Measurements from ENCODE around the gene HMCN2. TPM values are rescaled to one million over a fixed set of nuclear protein-coding genes. Genes with fewer than 3 reads are reported as not detected.

The HMCN2 gene
- total RNA-seq, 4 donors from 2014 or later: 1.3 to 6.3 (median 3.5) TPM

- 70% methylated on average over 11 of the region's 11 CpGs for WGBS
- TF ChIP-seq EP300 (IDR thresholded peaks at IDR 0.05) (no peak), POLR2A (IDR thresholded peaks at IDR 0.05) (no peak), CTCF (IDR thresholded peaks at IDR 0.05) (no peak), POLR2AphosphoS5 (IDR thresholded peaks at IDR 0.05) (no peak)
Measured at GRCh38 chr9:130295431-130295830, 29.9 kb downstream of the HMCN2 start.

GRCh38 chr9:130295945-130296782 lies 30.6 kb downstream of the HMCN2 start:
- Histone ChIP-seq H3K9me3 (no peaks in the 10 kb centered on the region), H3K36me3 (no peaks in the 10 kb centered on the region), H3K27ac (no peak overlapping the region), H3K4me1 (peaks cover 4% of the 10 kb centered on the region), H3K27me3 (peaks cover 6% of the 10 kb centered on the region), H3K4me3 (no peak overlapping the region)
- DNase-seq (ENCODE audit: low spot score in 2 of 2): peak in 1 of 2 donors; percentile 46
- TF ChIP-seq POLR2AphosphoS5 (IDR thresholded peaks at IDR 0.05): no peak
- TF ChIP-seq EP300 (IDR thresholded peaks at IDR 0.05): no peak
- no peak for TF ChIP-seq POLR2A (IDR thresholded peaks at IDR 0.05)
- no peak for TF ChIP-seq CTCF (IDR thresholded peaks at IDR 0.05)
- WGBS: 89% methylated on average over 7 of the region's 10 CpGs

More at GRCh38 chr9:130295431-130295830, 29.9 kb downstream of the HMCN2 start:
- peaks cover 6% of the 10 kb centered on the region for H3K27me3 ChIP-seq
- H3K36me3 ChIP-seq: no peaks in the 10 kb centered on the region
- H3K27ac ChIP-seq: no peak overlapping the region
- peaks cover 5% of the 10 kb centered on the region for H3K4me1 ChIP-seq
- no peak overlapping the region for H3K4me3 ChIP-seq
- no peaks in the 10 kb centered on the region for H3K9me3 ChIP-seq
- peak in 1 of 2 donors; percentile 52 for DNase-seq (ENCODE audit: low spot score in 2 of 2)

GRCh38 chr9:130296783-130297055 lies 31.2 kb downstream of the HMCN2 start:
- 73% methylated on average over 2 of the region's 2 CpGs for WGBS
- Histone ChIP-seq H3K4me1 (peaks cover 8% of the 10 kb centered on the region), H3K36me3 (no peaks in the 10 kb centered on the region), H3K4me3 (no peak overlapping the region), H3K27ac (no peak overlapping the region), H3K27me3 (peaks cover 6% of the 10 kb centered on the region), H3K9me3 (no peaks in the 10 kb centered on the region)
- no peak for TF ChIP-seq CTCF (IDR thresholded peaks at IDR 0.05)
- TF ChIP-seq POLR2AphosphoS5 (IDR thresholded peaks at IDR 0.05): no peak
- no peak for TF ChIP-seq POLR2A (IDR thresholded peaks at IDR 0.05)
- TF ChIP-seq EP300 (IDR thresholded peaks at IDR 0.05): no peak
- DNase-seq (ENCODE audit: low spot score in 2 of 2): no peak

- Histone ChIP-seq H3K27me3 (peaks cover 8% of the 10 kb centered on the region), H3K9me3 (no peaks in the 10 kb centered on the region), H3K4me1 (peaks cover 10% of the 10 kb centered on the region), H3K36me3 (no peaks in the 10 kb centered on the region), H3K4me3 (no peak overlapping the region), H3K27ac (no peak overlapping the region)
- DNase-seq (ENCODE audit: low spot score in 2 of 2): no peak
- TF ChIP-seq POLR2AphosphoS5 (IDR thresholded peaks at IDR 0.05) (no peak), POLR2A (IDR thresholded peaks at IDR 0.05) (no peak), EP300 (IDR thresholded peaks at IDR 0.05) (no peak)
- 71% methylated on average over 6 of the region's 6 CpGs for WGBS
Measured at GRCh38 chr9:130297371-130297770, 31.8 kb downstream of the HMCN2 start.

GRCh38 chr9:130298662-130299279 lies 33.2 kb downstream of the HMCN2 start:
- Histone ChIP-seq H3K4me3 (no peak overlapping the region), H3K9me3 (no peaks in the 10 kb centered on the region), H3K27ac (no peak overlapping the region), H3K36me3 (no peaks in the 10 kb centered on the region), H3K27me3 (peaks cover 9% of the 10 kb centered on the region), H3K4me1 (peaks cover 10% of the 10 kb centered on the region)
- WGBS: 33% methylated on average over 3 of the region's 15 CpGs
- no peak for DNase-seq (ENCODE audit: low spot score in 2 of 2)
- no peak for TF ChIP-seq EP300 (IDR thresholded peaks at IDR 0.05)
- TF ChIP-seq POLR2AphosphoS5 (IDR thresholded peaks at IDR 0.05): no peak
- TF ChIP-seq CTCF (IDR thresholded peaks at IDR 0.05): no peak
- no peak for TF ChIP-seq POLR2A (IDR thresholded peaks at IDR 0.05)

Measured in suprapubic skin (tissue), 4 donors.